Activated CD8-positive, alpha-beta memory T cell treated with anti-CD3 and anti-CD28 coated beads for 1 hour (primary cell): ENCODE measurements around the gene CNTNAP5.

Experiments
- DNase-seq, 2 donors: peaks; one replicate each; pipeline ENCODE4 v3.0.0-alpha.2; 2020; ENCODE audit warnings: low read depth in 1 of 2; ENCODE audit errors: extremely low read depth in 1 of 2

CNTNAP5 gene

GRCh38 chr2:124774781-124775180 is 749.7 kb downstream of the CNTNAP5 start:
- no peak for DNase-seq

DNA sequence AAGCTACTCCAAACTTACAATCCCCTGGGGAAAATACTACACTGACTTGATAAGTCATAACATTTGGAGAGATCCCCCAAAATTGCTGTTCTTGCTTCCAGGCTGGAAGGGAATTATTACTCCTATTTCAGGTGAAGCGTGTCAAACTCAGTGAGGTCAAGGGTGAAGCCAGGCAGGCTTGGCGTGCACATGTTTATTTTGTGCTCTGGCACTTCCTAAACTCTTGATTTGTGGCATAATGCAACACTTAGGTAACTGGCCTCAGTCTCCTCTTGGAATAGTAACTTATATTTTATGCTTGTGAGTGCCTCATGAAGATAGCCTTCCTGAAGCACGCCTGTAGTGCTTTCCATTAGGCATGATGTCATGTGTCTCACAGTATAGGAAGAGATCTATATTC is 751.2 kb downstream of the CNTNAP5 start:
- no peak for DNase-seq

GRCh38 chr2:124778076-124778475 is 753.0 kb downstream of the CNTNAP5 start:
- no peak for DNase-seq

DNA sequence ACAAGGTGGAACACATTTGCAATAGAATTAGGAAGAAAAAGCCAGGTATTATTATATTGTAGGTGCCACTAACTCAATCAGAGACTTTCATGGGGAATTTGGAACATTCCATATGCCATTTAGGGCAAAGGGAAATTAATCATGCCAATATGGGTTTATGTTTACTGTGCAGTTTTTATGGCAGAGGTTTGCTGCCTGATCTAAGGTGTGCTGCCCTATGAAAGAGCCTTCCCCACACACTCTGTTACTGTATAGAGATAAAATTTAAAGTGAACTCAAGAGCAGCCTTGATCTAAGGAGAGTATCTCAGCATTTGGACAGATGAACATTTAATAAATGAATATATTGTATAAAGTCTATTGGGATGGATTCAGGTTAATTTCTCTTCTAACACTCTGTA is 771.6 kb downstream of the CNTNAP5 start:
- no peak for DNase-seq

DNA sequence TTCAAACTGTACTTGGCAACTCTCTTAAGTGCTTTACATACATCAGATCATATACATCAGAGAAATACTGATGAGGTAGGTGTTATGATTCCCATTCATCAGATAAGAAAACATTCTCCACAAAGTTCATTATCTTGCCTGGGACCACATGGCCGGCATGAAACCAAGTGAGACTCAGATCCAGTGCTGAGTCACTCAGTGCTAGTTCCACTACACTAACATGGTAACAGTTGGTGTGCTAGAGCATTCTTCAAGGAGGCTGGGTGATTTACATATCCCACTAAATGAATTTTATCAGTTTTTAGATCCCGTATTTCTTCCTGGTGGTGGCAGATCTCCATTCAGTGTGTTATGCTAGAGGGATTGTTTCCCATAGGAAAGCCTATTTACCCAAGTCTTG is 772.0 kb downstream of the CNTNAP5 start:
- no peak for DNase-seq

DNA sequence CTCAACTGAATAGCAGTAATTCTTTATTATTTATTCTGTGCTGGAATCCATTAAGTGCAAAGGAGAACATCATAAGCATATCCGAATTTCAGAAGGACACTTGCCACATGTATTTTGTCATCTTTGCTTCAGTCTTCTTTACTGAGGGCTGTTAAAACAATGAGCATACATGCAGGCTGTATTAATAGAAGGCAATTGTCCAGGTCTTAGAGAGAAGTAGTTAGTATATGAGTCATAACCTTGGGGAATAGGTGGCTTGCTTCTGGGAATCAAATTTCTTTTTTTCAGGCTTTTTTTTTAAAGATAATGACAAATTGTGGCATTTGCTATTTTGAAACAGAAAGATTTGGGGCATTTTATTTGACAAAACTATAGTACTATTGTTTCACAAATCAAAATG is 773.5 kb downstream of the CNTNAP5 start:
- DNase-seq: no peak

GRCh38 chr2:124804014-124804940 is 779.2 kb downstream of the CNTNAP5 start:
- no peak for DNase-seq

GRCh38 chr2:124805060-124805459 is 780.0 kb downstream of the CNTNAP5 start:
- no peak for DNase-seq

GRCh38 chr2:124810132-124810531 is 785.0 kb downstream of the CNTNAP5 start:
- DNase-seq: no peak

DNA sequence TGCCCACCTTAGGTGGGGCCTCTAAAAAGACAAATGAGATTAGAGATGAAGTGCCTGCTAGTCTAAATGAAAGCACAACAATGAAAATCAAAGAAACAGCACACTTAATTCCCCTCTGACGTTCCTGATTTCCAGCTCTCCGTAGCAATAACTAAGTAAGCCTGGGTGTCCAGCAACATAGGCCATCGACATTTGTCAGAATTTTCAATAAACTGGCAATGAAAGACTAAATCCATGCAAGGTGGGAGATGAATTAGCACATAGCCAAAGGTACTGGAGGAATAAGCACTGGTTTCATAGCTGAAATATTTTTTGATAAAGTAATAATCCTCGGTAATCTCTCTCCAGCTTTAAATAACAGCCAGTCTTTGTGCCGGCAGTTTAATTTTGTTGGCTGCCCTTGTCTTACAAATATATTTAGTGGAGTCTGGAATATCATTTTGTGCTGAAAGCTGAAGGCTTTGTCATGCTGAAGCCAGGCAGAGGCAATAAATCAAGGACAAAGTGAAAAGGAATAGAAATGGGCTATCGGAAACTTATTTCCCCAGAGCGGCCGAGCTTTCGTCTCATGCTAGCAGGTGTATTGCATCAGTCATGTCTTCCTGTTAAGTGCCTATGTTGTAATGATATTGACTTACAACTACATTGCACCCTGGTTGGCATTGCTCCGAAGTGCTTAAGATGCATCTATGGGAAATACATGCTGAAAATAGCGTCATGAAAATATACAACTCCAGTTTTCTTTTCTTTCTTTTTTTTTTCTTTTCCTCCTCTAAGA is 790.1 kb downstream of the CNTNAP5 start:
- no peak for DNase-seq

DNA sequence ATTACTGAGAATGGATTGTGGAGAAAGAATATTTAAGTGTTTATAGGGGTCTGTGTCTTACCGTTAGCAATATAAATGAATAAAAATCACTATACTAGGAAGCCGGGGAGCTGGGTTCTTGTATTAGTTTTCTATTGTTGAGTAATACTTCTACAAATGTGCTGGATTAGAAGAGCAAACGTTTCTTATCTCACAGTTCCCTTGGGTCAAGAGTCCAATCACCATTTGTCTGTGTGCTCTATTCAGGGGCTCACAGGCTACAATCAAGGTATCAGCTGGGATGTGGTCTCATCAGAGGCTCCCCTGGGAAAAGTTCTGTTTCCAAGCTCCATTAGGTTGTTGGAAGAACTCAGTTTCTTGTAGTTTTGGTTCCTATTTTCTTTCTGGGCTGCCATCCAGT is 790.9 kb downstream of the CNTNAP5 start:
- no peak for DNase-seq

GRCh38 chr2:124822516-124822915 is 797.4 kb downstream of the CNTNAP5 start:
- no peak for DNase-seq

- DNase-seq: no peak
These were observed 799.4 kb downstream of the CNTNAP5 start for GRCh38 chr2:124824441-124824840.

GRCh38 chr2:124832521-124832920 is 807.4 kb downstream of the CNTNAP5 start:
- DNase-seq: no peak

DNA sequence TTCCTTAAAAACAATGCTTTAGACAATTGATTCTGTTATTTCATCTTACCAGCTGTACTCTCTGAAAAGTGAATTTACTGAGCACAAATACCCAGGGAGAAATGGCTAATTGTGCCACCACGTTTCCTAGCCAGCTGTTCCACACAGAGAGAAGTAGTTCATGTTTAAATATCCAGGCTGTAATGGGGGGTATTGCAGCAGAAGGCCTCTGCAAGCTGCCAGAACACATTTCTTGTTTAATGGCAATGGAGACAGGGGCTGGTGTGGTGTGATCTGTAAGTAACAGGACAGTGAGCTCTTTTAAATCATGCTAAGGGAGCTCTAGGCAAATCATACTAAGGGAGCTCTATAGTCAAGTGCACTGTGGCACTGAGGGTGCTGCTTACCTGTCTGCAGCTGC is 809.2 kb downstream of the CNTNAP5 start:
- DNase-seq: no peak

GRCh38 chr2:124835331-124835730 is 810.2 kb downstream of the CNTNAP5 start:
- DNase-seq: no peak

- no peak for DNase-seq
These were observed 811.3 kb downstream of the CNTNAP5 start for GRCh38 chr2:124836416-124836815.

DNA sequence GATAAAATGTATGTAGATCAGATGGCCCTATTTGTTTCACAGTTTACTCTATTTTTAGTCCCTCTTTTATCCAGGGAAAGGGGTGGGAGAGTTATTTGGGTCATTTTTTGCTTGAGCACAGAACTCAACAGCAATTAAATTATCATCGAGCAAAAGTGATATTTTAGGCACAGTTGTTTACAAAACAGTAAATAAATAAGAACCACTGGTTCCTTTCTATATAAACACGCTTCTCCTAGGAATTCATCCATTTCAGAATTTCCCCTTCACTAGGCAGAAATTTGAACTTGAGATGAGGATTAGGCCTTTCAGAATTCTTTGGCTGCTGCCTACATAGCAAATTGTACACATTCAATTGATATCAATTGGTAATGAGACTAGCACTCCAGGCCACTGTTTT is 812.4 kb downstream of the CNTNAP5 start:
- no peak for DNase-seq

GRCh38 chr2:124838406-124838805 is 813.3 kb downstream of the CNTNAP5 start:
- DNase-seq: no peak

DNA sequence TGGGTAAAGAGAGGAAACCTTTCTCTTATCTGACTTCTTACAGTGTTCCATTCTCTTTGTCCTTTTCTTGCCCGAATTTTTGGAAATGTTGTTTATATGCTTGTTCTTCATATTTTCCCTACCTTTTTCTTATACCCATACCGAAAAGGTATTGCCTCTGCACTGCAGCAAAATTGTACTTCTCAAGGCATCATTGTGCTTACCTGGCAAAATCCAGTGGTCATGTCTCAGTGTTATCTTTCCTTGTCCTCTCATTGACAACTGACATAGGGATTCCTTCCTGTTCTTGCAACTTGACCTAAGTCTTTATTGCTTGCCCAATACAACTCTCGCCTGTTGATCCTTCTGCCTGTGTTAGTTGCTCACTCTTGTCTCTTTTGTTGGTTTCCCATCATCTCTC is 842.2 kb downstream of the CNTNAP5 start:
- no peak for DNase-seq

DNA sequence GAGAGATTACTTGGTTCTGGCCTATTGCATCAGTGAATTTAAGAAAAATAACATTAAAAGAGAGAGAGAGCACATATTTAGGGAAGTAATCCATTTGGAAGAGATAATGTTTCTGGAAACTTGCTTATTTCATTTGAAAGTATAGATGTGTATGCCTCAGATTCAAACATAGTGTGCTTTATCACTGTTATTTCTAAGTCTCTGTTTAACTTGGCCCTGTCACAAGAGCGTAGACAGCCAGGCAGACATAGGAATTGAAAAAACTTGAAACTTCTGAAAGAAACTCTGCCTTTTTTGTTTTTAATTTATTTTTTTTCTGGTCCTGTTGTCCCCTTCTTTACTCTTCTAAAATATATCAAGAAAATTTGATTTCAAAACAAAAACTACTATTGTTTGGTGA is 849.1 kb downstream of the CNTNAP5 start:
- DNase-seq: no peak

GRCh38 chr2:124874676-124875075 is 849.6 kb downstream of the CNTNAP5 start:
- DNase-seq: no peak
